CD4-positive, alpha-beta T cell treated with Interleukin-10 for 1 hour (primary cell): ENCODE results near the gene SEZ6.

Experiments
- DNase-seq: peaks from one replicate; pipeline ENCODE4 v3.0.0-alpha.2; 2020

Gene SEZ6

GRCh38 chr17:29005936-29006511, at the start of gene SEZ6:
TSS of gene SEZ6 (minus strand) at chr17:29006033. CDS start at chr17:29005869, 164 bp downstream.
- DNase-seq = peak; percentile 49

GRCh38 chr17:29054835-29055234, 49.0 kb upstream of the SEZ6 start:
- DNase-seq = no peak

GRCh38 chr17:29051731-29052130, 45.9 kb upstream of the SEZ6 start:
- no peak for DNase-seq

GRCh38 chr17:29051194-29051593, 45.4 kb upstream of the SEZ6 start:
- no peak for DNase-seq

GRCh38 chr17:29050176-29050575, 44.3 kb upstream of the SEZ6 start:
- DNase-seq = no peak

- no peak for DNase-seq
These were observed 43.8 kb upstream of the SEZ6 start for GRCh38 chr17:29049541-29050145.

- no peak for DNase-seq
These were observed 42.9 kb upstream of the SEZ6 start for GRCh38 chr17:29048440-29049368.

- DNase-seq = no peak
These were observed 40.6 kb upstream of the SEZ6 start for GRCh38 chr17:29046473-29046839.

- DNase-seq = no peak
These were observed 40.1 kb upstream of the SEZ6 start for GRCh38 chr17:29045734-29046472.

- DNase-seq = no peak
These were observed 39.2 kb upstream of the SEZ6 start for GRCh38 chr17:29045026-29045425.

- peak; percentile 3 for DNase-seq
These were observed 37.8 kb upstream of the SEZ6 start for GRCh38 chr17:29043539-29044145.

GRCh38 chr17:29042679-29043538, 37.1 kb upstream of the SEZ6 start, which contains the start of gene PIPOX:
TSS of gene PIPOX (plus strand) at chr17:29043141. CDS start at chr17:29043226, 85 bp downstream.
- DNase-seq = no peak

GRCh38 chr17:29042026-29042678, 36.3 kb upstream of the SEZ6 start:
- no peak for DNase-seq

GRCh38 chr17:29041571-29041970, 35.7 kb upstream of the SEZ6 start:
- DNase-seq = no peak

GRCh38 chr17:29041091-29041490, 35.3 kb upstream of the SEZ6 start:
- DNase-seq = no peak

GRCh38 chr17:29039764-29040598, 34.1 kb upstream of the SEZ6 start:
- no peak for DNase-seq

- DNase-seq = no peak
These were observed 32.4 kb upstream of the SEZ6 start for GRCh38 chr17:29038085-29038795.

- DNase-seq = no peak
These were observed 31.9 kb upstream of the SEZ6 start for GRCh38 chr17:29037739-29038084.

- DNase-seq = no peak
These were observed 30.8 kb upstream of the SEZ6 start for GRCh38 chr17:29036584-29036983.

- DNase-seq = no peak
These were observed 28.7 kb upstream of the SEZ6 start for GRCh38 chr17:29034510-29034909.
